Right lobe of liver (tissue), 6 donors: ENCODE data around the gene PLOD1. TPM values are rescaled to one million over a fixed set of nuclear protein-coding genes. Genes with fewer than 3 reads are reported as not detected.
"Not testable (repeated sequence)": the region's sequence is repeated elsewhere in the genome, so short reads cannot be mapped to it uniquely, and the experiment has no call there.

ENCODE experiments used
- ATAC-seq, 4 donors: fragments of 200-7000 bp; cut with Tn5 transposase; one replicate each; pipeline ENCODE4 v1.9.1; 2020; ENCODE audit warnings: mild to moderate bottlenecking in 4 of 4, moderate library complexity in 4 of 4
- DNase-seq, 3 donors: peaks; one replicate each; pipeline ENCODE4 v3.0.0-alpha.2; 2020
- H3K27ac ChIP-seq, 3 donors: fragments of 200-600 bp; one replicate each; pipeline ENCODE4 v1.8.0; 2022
- H3K27me3 ChIP-seq, 2 donors: fragments of 200-600 bp; one replicate each; pipeline ENCODE4 v1.8.0; 2022
- H3K36me3 ChIP-seq, 4 donors: fragments of 200-600 bp; sonication (generic) in 1 of 4; one replicate each; pipeline versions ENCODE4 v1.5.1 to v1.8.0; 2017 to 2022; ENCODE audit warnings: control low read depth in 1 of 4
- H3K4me1 ChIP-seq, 4 donors: fragments of 200-600 bp; sonication (generic) in 1 of 4; one replicate each; pipeline versions ENCODE4 v1.5.1 to v1.8.0; 2017 to 2022; ENCODE audit warnings: control low read depth in 1 of 4
- H3K4me3 ChIP-seq, 3 donors: fragments of 200-600 bp; one replicate each; pipeline ENCODE4 v1.8.0; 2022
- H3K9me3 ChIP-seq, 4 donors: fragments of 200-600 bp; sonication (generic) in 1 of 4; one replicate each; pipeline versions ENCODE4 v1.5.1 to v1.8.0; 2017 to 2022; ENCODE audit warnings: control low read depth in 1 of 4
- CTCF ChIP-seq, 4 donors: fragments of 200-600 bp in 3 of 4; fragments of 450-650 bp in 1 of 4; IDR thresholded peaks; one replicate each; pipeline versions ENCODE4 v1.5.1 to v1.8.0; 2016 to 2022; ENCODE audit warnings: antibody characterized with exemption in 4 of 4, mild to moderate bottlenecking in 2 of 4
- POLR2A ChIP-seq: fragments of 450-650 bp; IDR thresholded peaks from one replicate; pipeline ENCODE4 v1.6.1; 2017; ENCODE audit warnings: antibody characterized with exemption, mild to moderate bottlenecking
- WGBS: methylation state at CpG from one replicate; pipeline ENCODE4 v1.1.6; 2018; ENCODE audit warnings: low coverage, low lambda C conversion rate; ENCODE audit not compliant: insufficient coverage; ENCODE audit errors: missing lambda C conversion rate; 5-methylcytosine and 5-hydroxymethylcytosine counted together
- intact Hi-C, 2 donors: fragments of 100-400 bp; cut with DNase I; formaldehyde crosslinking; loops; one replicate each; pipeline versions ENCODE4 v1.11.2 to v1.14.1; 2022
- total RNA-seq, 6 experiments: library from RNA; depleted of rRNA in 2 of 6; stranded (reverse); fragments of >200 nt in 2 of 6; fragmentation: NEBNext Ultra II Directional in 3 of 6; extraction: Animal tissue kit (Norgen Biotek cat#: 25700) in 3 of 6; gene quantifications; one replicate each; pipeline versions ENCODE4 v1.1.0 to v1.2.4, GENCODE V29; 2016 to 2023
- donor health status: DM: no; HTN: yes; CAD: no.
- donor health status: DM: no; HTN: no; CAD: no.
- donor health status: DM: no; HTN: no; CAD: no.
- donor health status: DM: no; HTN: yes; CAD: no.
- donor health status: DM: no; HTN: yes; CAD: no.

The PLOD1 gene
- total RNA-seq, 6 experiments from 2014 or later: 70.2 to 119 (median 93.8) TPM

- H3K4me3 ChIP-seq: peak overlapping the region in 2 of 3 donors; percentile 57 to 72
- H3K9me3 ChIP-seq: no peaks in the 10 kb centered on the region
- no peak for TF ChIP-seq CTCF (IDR thresholded peaks at IDR 0.05)
- TF ChIP-seq POLR2A: no peak
- ATAC-seq (no peak), DNase-seq (no peak)
- peaks cover 0 to 62% (median 20%) of the 10 kb centered on the region in 4 donors for H3K4me1 ChIP-seq
- no peaks in the 10 kb centered on the region for H3K27me3 ChIP-seq
- WGBS: 23% methylated on average over 5 of the region's 5 CpGs
- H3K27ac ChIP-seq: peak overlapping the region in 2 of 3 donors; percentile 13 to 36
- intact Hi-C loops: no loop called here
- peaks cover 0 to 43% (median 12%) of the 10 kb centered on the region in 4 donors for H3K36me3 ChIP-seq
Measured at GRCh38 chr1:11923827-11924113, 10.7 kb upstream of the PLOD1 start.

GRCh38 chr1:11924334-11925195 is 10.0 kb upstream of the PLOD1 start:
- Histone ChIP-seq H3K36me3 (peaks cover 0 to 35% (median 7%) of the 10 kb centered on the region in 4 donors), H3K27ac (peak overlapping the region in 2 of 3 donors; percentile 13 to 15), H3K9me3 (no peaks in the 10 kb centered on the region), H3K4me3 (peak overlapping the region; percentile 44 to 72 (median 57)), H3K4me1 (peaks cover 0 to 70% (median 24%) of the 10 kb centered on the region in 4 donors), H3K27me3 (no peaks in the 10 kb centered on the region)
- no peak for DNase-seq
- TF ChIP-seq CTCF (IDR thresholded peaks at IDR 0.05) (no peak), POLR2A (no peak)
- ATAC-seq: no peak
- intact Hi-C loops: no loop called here
- WGBS: 20% methylated on average over 16 of the region's 16 CpGs

GRCh38 chr1:11925196-11925937 is 9.2 kb upstream of the PLOD1 start:
- Histone ChIP-seq H3K36me3 (peaks cover 0 to 27% (median 4%) of the 10 kb centered on the region in 4 donors), H3K4me1 (peaks cover 0 to 73% (median 28%) of the 10 kb centered on the region in 4 donors), H3K27ac (peak overlapping the region in 2 of 3 donors; percentile 15 to 60), H3K4me3 (peak overlapping the region; percentile 44 to 72 (median 57))
- intact Hi-C loops, DNase-seq, H3K9me3 ChIP-seq, H3K27me3 ChIP-seq: not testable (repeated sequence)
- ATAC-seq: peak; percentile 35 to 71 (median 62)
- no CpG with 5 or more reads among the region's 54 CpGs for WGBS

GRCh38 chr1:11925938-11926292 is 8.6 kb upstream of the PLOD1 start:
- peak overlapping the region in 1 of 3 donors; percentile 60 for H3K27ac ChIP-seq
- no peaks in the 10 kb centered on the region for H3K27me3 ChIP-seq
- TF ChIP-seq CTCF (IDR thresholded peaks at IDR 0.05) (no peak), POLR2A (no peak)
- ATAC-seq (no peak), DNase-seq (peak in 1 of 3 donors; percentile 47)
- peak overlapping the region; percentile 44 to 72 (median 57) for H3K4me3 ChIP-seq
- no peaks in the 10 kb centered on the region for H3K9me3 ChIP-seq
- WGBS: no CpG with 5 or more reads among the region's 41 CpGs
- H3K36me3 ChIP-seq: peaks cover 0 to 23% (median 4%) of the 10 kb centered on the region in 4 donors
- peaks cover 0 to 73% (median 30%) of the 10 kb centered on the region in 4 donors for H3K4me1 ChIP-seq
- intact Hi-C loops: no loop called here
